HG03442 (cell line): ENCODE data around the gene CATSPERD.
"Not testable (repeated sequence)": the region's sequence is repeated elsewhere in the genome, so short reads cannot be mapped to it uniquely, and the experiment has no call there.

Experiments
- ATAC-seq: cut with Tn5 transposase; IDR thresholded peaks from one replicate; pipeline ENCODE4 v1.9.1; 2021; ENCODE audit warnings: mild to moderate bottlenecking, moderate library complexity; ENCODE audit not compliant: unreplicated experiment

Gene CATSPERD

DNA sequence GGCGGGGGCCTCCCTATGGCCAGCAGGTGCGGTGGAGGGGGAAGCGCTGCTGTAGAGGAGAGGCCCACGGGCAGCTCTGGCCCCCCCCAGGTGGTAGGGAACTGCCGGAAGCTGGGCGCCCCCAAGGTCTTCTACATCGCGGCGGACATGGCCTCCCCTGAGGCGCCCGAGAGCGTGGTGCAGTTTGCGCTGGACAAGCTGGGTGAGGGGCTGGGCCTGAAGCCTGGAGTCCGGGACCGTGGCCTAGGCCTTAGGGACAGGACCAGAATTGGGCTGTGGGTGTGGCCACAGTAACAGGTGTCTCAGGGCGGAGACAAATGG is 34.2 kb upstream of the CATSPERD start:
- ATAC-seq: no peak

DNA sequence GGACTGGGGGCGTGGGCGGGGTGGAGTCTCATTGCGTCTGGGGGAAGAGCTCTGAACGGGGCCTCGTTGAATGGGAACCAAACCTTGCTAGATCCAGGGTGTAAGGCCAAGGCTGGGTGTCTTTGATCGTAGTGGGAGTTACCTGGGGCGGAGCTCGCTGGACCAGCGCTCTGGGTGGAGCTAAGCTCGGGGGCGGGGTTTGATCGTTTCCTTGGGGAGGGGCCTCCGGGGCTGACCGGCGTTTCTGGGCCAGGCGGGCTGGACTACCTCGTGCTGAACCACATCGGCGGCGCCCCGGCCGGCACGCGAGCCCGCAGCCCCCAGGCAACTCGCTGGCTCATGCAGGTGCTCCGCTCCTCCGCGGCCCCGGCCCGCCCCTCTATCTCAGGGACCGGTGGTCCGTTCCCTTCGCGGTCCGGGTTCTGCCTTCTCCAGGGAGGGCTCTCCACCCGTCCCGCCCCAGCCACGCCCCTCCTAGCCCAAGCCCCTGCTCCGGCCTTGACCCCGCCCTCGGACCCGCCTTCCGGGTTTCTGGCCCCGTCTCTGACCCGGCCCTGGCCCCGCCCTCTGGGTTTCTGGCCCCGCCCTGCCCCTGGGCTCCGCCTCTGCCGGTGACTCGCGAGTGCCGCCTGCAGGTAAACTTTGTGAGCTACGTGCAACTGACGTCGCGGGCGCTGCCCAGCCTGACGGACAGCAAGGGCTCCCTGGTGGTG is 33.6 kb upstream of the CATSPERD start:
- peak; percentile 46 for ATAC-seq

DNA sequence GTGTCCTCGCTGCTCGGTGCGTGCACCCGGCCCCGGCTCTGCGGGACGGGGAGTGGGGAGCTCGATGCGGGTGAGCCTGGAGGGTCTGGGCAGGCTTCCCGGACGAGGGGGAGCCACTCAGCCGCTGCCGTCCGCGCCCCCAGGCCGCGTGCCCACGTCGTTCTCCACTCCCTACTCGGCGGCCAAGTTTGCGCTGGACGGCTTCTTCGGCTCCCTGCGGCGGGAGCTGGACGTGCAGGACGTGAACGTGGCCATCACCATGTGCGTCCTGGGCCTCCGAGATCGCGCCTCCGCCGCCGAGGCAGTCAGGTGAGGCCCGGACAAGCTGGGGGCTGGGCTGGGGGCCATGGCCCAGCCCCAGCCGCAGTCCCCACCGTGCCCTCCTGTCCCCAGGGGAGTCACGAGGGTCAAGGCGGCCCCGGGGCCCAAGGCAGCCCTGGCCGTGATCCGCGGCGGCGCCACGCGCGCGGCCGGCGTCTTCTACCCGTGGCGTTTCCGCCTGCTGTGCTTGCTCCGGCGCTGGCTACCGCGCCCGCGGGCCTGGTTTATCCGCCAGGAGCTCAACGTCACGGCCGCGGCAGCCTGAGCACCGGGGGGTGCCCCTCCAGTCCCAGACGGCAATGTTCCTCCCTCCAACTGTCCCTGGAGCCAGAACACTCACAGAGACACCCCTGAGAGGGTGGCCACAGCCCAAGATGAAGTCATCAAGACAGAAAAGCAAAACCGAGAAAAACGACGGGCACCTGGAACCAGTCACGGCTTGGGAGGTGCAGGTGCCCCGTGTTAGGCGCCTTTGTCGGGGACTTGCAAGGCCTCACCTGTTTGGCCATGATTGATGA is 32.9 kb upstream of the CATSPERD start:
- ATAC-seq: no peak

DNA sequence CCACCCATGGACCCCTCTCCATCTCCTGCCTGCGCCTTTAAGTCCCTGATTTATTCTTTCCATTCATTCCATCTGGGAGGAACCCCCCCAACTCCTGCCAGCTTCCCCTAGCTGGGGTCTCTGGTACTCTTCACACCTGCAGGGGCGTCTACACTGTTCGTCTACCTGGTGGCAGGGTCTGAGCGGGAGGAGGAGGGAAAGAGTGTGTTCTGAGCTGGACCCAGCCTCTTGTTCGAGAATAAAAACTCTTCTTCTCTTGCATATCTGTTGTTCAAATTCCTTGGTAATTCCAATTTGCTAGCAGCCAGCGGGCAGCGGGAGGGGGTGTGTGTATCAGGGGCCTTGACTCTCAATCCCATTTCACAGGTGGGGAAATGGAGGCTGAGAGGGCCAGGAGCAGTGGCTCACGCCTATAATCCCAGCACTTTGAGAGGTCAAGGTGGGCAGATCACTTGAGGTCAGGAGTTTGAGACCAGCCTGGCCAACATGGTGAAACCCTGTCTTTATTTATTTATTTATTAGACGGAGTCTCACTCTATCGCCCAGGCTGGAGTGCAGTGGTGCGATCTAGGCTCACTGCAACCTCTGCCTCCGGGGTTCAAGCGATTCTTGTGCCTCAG is 32.1 kb upstream of the CATSPERD start:
- not testable (repeated sequence) for ATAC-seq

DNA sequence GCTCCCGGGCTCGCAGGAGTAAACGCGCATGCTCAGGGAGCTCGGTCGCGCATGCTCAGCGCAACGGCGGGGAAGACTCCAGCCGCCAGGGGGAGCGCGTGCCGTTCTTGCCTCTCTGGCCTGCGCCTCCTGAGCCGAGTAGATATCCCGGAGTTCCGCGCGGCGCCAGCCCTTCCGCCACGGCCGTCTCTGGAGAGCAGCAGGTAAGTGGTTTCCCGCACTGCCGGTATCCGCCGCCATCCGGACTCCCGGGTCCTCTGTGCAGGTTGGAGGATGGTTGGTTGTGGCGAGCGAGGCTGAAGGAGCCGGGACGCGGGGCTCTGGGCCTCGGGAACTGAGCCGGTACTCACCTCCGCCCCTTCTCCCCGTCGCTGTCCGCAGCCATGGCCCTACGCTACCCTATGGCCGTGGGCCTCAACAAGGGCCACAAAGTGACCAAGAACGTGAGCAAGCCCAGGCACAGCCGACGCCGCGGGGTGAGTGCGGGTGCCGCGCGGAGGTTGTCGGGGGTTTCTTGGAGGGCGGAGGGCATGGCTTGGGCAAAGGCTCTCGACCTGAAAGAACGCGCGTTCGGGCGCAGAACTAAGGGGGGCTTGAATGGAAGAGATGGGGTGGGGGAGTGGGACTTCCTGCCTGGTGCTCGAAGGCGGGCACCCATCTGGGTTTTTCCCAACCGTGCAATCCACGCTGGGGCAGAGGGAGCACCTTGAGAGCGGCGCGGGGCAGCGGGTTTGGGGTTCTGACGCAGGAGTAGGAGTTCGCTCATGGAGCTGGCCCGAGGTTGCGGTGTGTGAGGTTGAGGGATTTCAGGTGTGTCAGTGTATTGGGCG is 30.1 kb upstream of the CATSPERD start, which contains the start of gene RPL36:
Gene RPL36, plus strand, starts transcription at position 171 of the 830 bp plus-strand sequence. Its CDS starts 213 bp downstream, at position 384.
- peak; percentile 54 for ATAC-seq

DNA sequence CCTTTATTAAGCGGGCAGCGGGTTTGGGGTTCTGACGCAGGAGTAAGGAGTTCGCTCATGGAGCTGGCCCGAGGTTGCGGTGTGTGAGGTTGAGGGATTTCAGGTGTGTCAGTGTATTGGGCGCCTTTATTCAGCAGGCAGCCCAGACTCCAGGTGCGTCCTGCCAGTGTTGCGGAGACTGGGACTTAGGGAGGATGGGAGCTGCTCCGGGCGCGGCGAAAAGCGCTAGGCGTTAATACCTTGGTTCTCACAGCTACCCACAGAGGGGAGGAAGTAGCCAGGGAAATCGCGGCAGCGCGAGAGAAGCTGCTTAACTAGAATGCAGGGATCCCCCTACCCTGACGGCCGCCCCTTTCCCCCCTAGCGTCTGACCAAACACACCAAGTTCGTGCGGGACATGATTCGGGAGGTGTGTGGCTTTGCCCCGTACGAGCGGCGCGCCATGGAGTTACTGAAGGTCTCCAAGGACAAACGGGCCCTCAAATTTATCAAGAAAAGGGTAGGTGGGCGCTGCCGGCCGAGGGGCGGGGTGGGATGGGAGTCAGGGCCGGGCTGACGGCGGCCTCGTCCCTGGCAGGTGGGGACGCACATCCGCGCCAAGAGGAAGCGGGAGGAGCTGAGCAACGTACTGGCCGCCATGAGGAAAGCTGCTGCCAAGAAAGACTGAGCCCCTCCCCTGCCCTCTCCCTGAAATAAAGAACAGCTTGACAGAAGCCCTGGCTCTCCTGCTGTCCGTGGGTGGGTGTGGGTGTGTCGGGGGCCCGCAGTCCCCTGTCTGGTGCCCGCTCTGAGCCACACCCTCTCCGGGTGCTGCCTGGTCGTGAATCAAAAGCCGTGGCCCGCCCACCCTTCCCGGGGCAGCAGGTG is 29.2 kb upstream of the CATSPERD start:
- ATAC-seq: no peak

DNA sequence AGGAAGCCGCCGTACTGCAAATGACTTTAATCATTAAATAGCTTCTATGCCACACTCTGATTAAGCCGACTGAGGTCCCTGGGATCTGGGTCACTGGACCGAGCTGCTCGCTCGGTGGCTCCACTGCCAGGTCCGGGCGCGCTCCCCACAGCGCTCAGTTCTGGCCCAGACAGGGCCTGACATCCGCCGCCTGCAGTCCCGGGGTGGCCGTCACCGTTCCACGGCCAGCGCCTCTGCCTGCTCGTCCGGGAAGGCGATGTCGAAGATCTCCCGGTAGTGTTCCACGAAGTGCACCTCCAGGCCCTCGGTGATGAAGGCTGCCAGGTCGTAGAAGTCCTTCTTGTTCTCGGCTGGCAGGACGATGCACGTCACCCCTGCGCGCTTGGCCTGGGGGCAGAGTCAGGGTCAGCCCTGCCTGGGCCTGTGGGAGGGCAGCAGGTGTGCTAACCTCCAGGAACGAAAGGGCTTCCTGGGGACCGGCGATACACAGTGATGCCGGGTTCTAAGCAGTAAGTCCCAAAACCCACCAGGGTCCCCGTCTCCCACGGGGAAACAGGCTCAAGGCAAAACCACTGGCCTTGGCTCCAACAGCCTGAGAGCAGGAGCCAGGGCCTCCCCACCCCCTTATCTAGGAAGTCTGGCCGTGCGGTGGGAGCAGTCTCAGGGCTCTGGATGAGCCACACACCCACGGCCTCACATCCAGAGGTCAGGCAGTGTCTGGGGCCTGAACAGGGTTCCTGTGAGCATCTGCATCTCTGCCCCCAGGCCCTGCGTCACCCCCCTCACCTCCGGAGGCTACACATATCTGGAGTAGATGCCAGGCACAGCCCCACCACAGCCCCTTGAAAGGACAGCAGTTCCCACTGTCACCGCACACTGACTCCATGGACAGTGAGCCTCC is 28.4 kb upstream of the CATSPERD start:
- ATAC-seq: no peak

DNA sequence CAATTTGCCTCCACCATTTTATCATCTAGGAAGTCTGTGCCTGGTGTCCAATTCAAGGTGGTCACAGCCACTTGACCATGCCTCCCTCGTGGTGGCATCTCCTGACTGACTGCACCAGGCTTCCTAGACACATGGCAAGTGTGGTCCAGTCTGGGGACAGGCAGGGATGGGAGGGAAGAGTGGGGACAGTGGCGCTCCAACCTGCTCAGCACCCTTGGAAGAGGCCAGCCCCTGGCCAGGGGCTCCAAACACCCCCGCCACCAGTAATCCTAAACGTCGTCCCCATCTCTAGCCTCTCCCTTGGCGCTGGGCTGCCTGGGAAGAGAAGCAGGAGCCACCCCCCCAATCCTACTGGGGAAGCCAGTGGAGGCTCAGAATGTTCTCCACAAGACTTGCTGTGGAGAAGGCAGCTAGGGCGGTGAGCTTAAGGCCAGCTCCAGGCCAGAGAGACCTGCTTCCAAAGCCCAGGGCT is 27.7 kb upstream of the CATSPERD start:
- no peak for ATAC-seq

DNA sequence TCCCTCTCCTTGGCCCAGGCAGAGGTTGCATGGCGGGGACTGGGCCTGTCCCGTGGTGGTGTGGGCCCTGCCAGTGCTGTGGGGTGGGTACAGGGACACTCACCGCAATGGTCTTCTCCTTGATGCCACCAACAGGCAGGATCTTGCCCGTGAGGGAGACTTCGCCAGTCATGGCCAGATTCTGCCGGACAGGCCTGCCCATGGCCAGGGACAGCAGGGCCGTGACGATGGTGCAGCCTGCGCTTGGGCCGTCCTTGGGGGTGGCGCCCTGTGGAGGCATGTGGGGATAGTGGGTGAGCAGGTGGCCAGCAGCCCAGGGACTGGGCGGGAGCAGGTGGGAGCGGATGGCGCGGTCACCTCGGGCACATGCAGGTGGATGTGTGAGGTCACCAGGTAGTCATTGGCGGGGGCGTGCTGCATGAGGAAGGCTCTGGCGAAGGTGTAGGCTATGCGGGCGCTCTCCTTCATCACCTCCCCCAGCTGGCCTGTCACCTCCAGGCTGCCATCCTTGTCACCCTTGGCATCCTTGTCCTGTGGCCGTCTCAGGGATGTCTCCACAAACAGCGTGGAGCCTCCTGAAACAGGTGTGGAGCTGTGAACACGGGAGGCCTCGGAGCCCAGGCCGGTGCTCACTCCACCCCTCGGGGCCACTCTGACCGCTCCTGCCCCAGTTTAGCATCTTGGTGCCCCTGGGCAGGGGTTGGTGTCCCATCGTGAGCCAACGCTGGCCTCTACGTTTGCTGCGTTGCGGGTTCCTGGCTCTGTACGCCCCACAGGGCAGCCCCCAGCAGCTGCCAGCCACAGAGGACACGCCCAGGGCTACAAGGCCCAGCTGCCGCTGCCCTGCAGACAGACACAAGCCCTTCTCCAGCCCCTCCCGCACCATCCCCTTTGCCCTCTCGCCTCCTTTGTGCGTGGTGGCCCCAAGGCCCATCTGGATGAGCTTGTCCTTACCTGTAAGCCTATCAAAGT is 27.0 kb upstream of the CATSPERD start:
- ATAC-seq: no peak

DNA sequence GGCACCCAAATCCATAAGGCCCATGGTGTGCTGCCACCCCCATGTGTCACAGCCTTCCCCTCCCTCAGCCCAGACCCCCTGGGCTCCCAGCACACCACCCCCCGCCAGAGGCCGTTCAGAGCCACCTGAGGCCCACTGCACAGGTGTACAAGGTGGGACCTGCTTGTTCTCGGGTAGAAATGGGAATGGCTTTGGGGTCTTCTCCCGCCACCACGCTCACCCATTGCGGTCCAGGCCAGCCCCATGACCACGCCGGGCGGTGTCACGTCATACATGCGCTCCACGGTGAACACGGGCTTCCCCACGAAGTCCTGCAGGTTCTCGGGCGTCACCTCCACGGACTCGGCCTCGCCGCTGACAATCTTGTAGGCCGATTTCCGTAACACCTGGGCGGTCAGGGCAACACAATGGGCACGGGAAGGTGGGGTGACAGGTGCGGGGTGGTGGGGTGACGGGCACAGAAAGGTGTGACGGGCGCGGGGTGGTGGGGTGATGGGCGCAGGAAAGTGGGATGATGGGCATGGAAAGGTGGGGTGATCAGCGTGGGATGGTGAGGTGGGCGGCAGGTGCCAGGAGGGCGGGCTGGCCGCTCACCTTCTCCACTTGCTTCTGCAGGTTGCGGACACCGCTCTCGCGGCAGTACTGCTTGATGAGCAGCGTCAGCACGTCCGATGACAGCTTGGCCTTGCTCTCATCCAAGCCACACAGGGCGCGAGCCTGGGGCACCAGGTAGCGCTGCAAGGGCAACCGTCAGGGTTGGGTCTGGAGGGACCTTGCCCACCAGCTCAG is 26.1 kb upstream of the CATSPERD start:
- no peak for ATAC-seq

DNA sequence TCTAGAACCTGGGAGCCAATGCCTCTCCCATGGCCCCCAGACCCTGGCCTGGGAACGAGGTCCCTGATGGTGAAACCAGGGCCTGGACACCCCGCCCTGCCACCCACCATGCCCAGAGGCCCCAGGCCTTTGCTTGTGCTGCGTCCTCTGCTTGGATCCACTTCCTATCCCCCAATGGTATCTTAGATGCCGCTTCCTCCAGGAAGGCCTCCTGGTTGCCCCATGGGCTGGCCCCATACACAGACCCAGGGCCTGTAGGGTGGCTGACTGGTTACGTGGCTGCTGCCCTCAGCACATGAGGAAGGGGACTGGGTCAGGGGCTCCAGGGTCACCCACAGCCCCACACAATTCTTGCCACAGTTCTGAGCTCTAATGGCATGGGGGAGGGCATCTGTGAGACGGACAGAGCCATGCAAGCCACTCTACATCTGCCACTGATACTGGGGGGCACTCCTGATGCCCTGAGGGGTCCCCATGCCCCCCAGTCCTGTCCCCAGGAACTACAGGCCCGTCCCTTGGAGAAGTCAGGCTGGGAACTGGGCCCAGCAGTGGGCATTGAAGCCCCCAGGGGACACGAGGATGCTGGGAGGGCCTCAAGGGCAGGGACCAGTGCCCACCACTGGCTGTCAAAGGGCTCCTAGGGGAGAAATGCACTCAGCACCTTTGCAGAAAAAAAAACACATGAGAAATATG is 25.3 kb upstream of the CATSPERD start:
- no peak for ATAC-seq

DNA sequence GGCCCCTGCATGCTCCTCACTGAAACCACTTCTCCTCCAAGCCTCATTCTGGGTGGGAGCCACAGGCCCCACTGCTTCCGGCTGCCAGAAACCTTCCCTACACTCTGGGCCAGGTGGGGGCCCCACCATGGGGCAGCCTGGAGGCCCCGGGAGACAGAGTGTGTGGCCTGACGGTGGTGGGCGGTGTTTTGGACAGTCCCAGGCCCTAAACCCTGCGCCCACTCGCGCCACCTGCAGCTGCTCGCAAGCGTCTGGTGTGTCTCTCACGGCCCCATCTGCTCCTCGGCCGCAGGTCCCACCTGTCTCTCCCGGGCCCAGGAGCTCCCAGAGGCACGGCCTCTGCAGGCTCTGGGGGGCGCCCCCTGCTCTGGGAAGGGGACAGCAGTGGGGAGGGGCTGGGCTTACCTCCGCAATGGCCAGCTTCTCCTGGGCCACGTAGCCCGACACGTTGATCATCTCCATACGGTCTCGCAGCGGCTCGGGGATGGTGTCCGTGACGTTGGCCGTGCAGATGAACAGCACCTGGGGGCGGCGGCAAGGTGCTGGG is 24.7 kb upstream of the CATSPERD start:
- ATAC-seq: no peak

DNA sequence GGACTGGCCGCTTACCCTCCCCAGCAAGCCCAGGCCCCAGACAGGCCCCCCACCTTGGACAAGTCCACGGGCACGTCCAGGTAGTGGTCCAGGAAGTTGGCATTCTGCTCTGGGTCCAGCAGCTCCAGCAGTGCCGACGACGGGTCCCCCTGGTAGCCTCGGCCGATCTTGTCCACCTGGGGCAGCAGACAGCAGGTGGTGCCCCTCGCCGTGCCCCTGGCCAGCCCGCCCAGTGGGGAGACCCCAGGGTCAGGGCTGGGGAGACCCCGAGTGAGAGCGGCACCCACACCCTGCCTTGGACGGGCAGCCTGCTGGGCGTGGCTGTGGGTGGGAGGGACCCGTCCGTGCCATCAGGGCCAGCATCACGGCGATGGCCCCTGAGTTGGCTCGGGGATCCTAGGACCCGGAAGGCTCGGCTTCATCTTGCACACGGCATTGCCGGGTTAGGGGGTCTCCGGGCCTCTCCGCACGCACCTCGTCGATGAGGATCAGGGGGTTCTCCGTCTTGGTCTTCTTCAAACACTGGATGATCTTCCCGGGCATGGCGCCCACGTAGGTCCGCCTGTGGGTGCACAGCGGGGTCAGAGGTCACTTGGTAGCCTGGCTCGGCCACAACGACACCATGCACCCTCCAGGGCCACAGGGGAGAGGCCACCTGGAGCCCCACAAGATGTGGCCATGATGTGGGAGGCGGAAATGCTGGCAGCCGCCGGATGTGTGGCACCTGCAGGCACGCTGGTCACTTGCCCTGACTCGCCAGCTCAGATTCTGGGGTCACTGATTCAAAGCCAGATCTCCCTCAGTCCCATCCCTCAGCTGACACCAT is 24.0 kb upstream of the CATSPERD start:
- no peak for ATAC-seq

DNA sequence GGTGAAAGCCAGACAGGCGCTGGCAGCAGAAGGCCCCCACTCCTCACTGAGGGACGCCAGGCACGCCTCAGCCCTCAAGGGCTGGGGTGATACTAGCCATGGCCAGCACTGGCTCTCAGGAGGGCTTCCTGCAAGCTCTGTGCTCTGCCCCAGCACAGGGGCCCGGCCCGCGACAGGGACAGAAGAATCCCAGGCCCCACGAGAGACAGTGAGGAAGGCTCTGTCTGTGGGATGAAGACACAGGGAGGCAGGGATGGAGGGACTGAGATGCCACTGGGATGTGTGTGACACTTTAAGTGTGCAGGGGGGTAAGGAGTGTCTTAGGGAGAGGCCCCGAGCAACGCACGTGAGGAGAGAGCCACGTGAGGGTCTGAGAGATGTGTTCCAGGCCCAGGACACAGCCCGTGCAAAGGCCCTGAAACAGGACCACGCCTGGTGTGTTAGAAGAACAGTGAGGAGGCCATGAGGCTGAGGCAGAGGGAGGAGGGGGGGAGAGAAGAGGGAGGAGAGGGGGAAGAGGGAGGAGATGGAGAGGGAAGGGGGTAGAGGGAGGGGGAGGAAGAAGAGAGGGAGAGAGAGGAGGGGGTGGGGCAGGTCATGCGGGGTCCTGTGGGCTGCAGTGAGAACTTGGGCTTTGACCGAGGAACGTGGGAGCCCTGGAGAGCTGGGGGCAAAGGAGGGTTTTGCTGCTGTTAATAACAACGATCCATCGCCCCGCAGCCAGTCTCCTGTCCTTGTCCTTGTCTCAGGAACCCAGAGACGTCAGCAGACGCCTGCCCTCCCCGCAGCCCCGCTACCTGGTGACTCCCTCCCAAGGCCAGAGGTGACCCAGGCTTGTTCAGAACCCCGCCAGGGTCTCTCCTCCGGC is 23.2 kb upstream of the CATSPERD start:
- no peak for ATAC-seq
